OCI-LY7 (cell line): Measurements from ENCODE around the gene COL9A1. TPM values are rescaled to one million over a fixed set of nuclear protein-coding genes. Genes with fewer than 3 reads are reported as not detected.

Source experiments
- BruUV-seq: library from RNA; stranded (reverse); fragments of 400-500 nt; replicated peaks from 2 replicates; lab custom pipeline; 2021; lab: Mats Ljungman, UMichigan
- CTCF ChIA-PET: fragments of 300-600 bp; sonication (Branson Sonifier 250); formaldehyde crosslinking; loops from one replicate; lab custom pipeline; 2022; ENCODE audit warnings: antibody characterized with exemption; ENCODE audit not compliant: unreplicated experiment; lab: Charles Lee
- POLR2A ChIA-PET: fragments of 300-600 bp; sonication (Branson Sonifier 250); formaldehyde crosslinking; loops from one replicate; lab custom pipeline; 2022; ENCODE audit warnings: antibody characterized with exemption; lab: Charles Lee
- DNase-seq: peaks from one replicate; pipeline ENCODE4 v3.0.0-alpha.2; 2015; ENCODE audit warnings: low spot score
- H2AFZ ChIP-seq: fragments of 200-600 bp; sonication (generic), shearing (Covaris generic); 2 replicates; pipeline ENCODE4 v1.6.1; 2014; ENCODE audit warnings: mild to moderate bottlenecking, antibody characterized with exemption, low read length, moderate library complexity
- H3K27ac ChIP-seq: fragments of 200-600 bp; sonication (generic); 2 replicates; pipeline ENCODE4 v1.5.1; 2014; ENCODE audit warnings: mixed run types, low read depth, mild to moderate bottlenecking, moderate library complexity, low read length, inconsistent platforms; ENCODE audit not compliant: poor library complexity, severe bottlenecking
- H3K36me3 ChIP-seq: fragments of 200-600 bp; sonication (generic); 2 replicates; pipeline ENCODE4 v1.6.1; 2014; ENCODE audit warnings: mild to moderate bottlenecking, antibody characterized with exemption, low read length, moderate library complexity, mixed read lengths; ENCODE audit not compliant: insufficient read depth
- H3K4me1 ChIP-seq: fragments of 200-600 bp; sonication (generic); 2 replicates; pipeline ENCODE4 v1.5.1; 2014; ENCODE audit warnings: mild to moderate bottlenecking, low read length; ENCODE audit not compliant: insufficient read depth, poor library complexity, severe bottlenecking
- H3K4me2 ChIP-seq: fragments of 200-600 bp; sonication (generic); 2 replicates; pipeline ENCODE4 v1.6.1; 2014; ENCODE audit warnings: mild to moderate bottlenecking, low read length
- H3K4me3 ChIP-seq: fragments of 200-600 bp; sonication (generic); 2 replicates; pipeline ENCODE4 v1.5.1; 2014; ENCODE audit warnings: mild to moderate bottlenecking, low read depth, low read length; ENCODE audit not compliant: poor library complexity, severe bottlenecking
- H3K79me2 ChIP-seq: fragments of 200-600 bp; sonication (generic); 2 replicates; pipeline ENCODE4 v1.6.1; 2016; ENCODE audit warnings: low read depth, mild to moderate bottlenecking, low read length, moderate library complexity, mixed read lengths; ENCODE audit not compliant: insufficient read depth
- H3K9me2 ChIP-seq: fragments of 200-600 bp; sonication (generic); 2 replicates; pipeline ENCODE4 v1.6.1; 2016; ENCODE audit warnings: mild to moderate bottlenecking, low read length, mixed read lengths; ENCODE audit not compliant: insufficient read depth
- H3K9me3 ChIP-seq: fragments of 200-600 bp; sonication (generic); 2 replicates; pipeline ENCODE4 v1.6.1; 2014; ENCODE audit warnings: mild to moderate bottlenecking, mixed run types, low read length, mixed read lengths
- H4K20me1 ChIP-seq: fragments of 200-600 bp; sonication (generic); 2 replicates; pipeline ENCODE4 v1.6.1; 2014; ENCODE audit warnings: mild to moderate bottlenecking, antibody characterized with exemption, low read length, moderate library complexity, mixed read lengths; ENCODE audit not compliant: insufficient read depth
- CTCF ChIP-seq: fragments of 200-600 bp; sonication (generic); conservative IDR thresholded peaks from 2 replicates; pipeline ENCODE4 v1.5.1; 2014; ENCODE audit warnings: mild to moderate bottlenecking, antibody characterized with exemption, low read length, moderate library complexity, mixed read lengths
- EZH2phosphoT487 ChIP-seq: fragments of 200-600 bp; sonication (generic); IDR thresholded peaks from 2 replicates; pipeline ENCODE4 v1.6.1; 2018; ENCODE audit warnings: low read depth, borderline replicate concordance, mild to moderate bottlenecking, mixed run types, antibody characterized with exemption, low read length, moderate library complexity, mixed read lengths
- intact Hi-C: fragments of 100-400 bp; cut with micrococcal nuclease; formaldehyde crosslinking; loops from one replicate; pipeline ENCODE4 v1.10.0; 2022; ENCODE audit not compliant: unreplicated experiment
- total RNA-seq, 2 experiments: library from RNA; depleted of rRNA in 1 of 2; stranded (reverse); fragments of >200 nt in 1 of 2; shearing (Covaris generic) in 1 of 2; gene quantifications; 2 replicates each; pipeline ENCODE4 v1.2.3, GENCODE V29; 2014 to 2022

Gene COL9A1
- total RNA-seq, 2 experiments from 2014 or later: not detected

- Histone ChIP-seq H2AFZ (no peak overlapping the region), H3K4me3 (no peak overlapping the region), H3K9me2 (no peaks in the 10 kb centered on the region), H3K9me3 (no peaks in the 10 kb centered on the region), H3K4me2 (no peak overlapping the region), H3K27ac (no peak overlapping the region), H3K79me2 (no peaks in the 10 kb centered on the region), H3K36me3 (no peaks in the 10 kb centered on the region), H3K4me1 (no peaks in the 10 kb centered on the region), H4K20me1 (no peaks in the 10 kb centered on the region)
- CTCF ChIA-PET: no interaction called here
- POLR2A ChIA-PET: interaction anchor here (0.7 to 1.6 kb wide), 2 partner anchors 14 to 345 kb away, joined by 3 to 7 read pairs; no protein-coding TSS in a partner anchor
- no TSS peak for BruUV-seq
- TF ChIP-seq EZH2phosphoT487: no peak
- intact Hi-C loops: no loop called here
- no peak for DNase-seq
Observed at GRCh38 chr6:70216767-70217166, 86.1 kb downstream of the COL9A1 start.

- no peaks in the 10 kb centered on the region for H3K9me2 ChIP-seq
- H2AFZ ChIP-seq: no peak overlapping the region
- no peak overlapping the region for H3K27ac ChIP-seq
- ChIA-PET POLR2A (interaction anchor here (0.5 to 1.6 kb wide), 5 partner anchors 8 to 812 kb away, joined by 3 to 7 read pairs (median 4); no protein-coding TSS in a partner anchor), CTCF (no interaction called here)
- DNase-seq: no peak
- no peaks in the 10 kb centered on the region for H3K4me1 ChIP-seq
- H3K36me3 ChIP-seq: no peaks in the 10 kb centered on the region
- TF ChIP-seq CTCF (no peak), EZH2phosphoT487 (no peak)
- H3K79me2 ChIP-seq: no peaks in the 10 kb centered on the region
- no peak overlapping the region for H3K4me3 ChIP-seq
- no peak overlapping the region for H3K4me2 ChIP-seq
- intact Hi-C loops: no loop called here
- no peaks in the 10 kb centered on the region for H3K9me3 ChIP-seq
- H4K20me1 ChIP-seq: no peaks in the 10 kb centered on the region
- no TSS peak for BruUV-seq
Observed at GRCh38 chr6:70215460-70216108, 87.3 kb downstream of the COL9A1 start.

GRCh38 chr6:70210462-70210861 is 92.4 kb downstream of the COL9A1 start:
- Histone ChIP-seq H3K4me1 (no peaks in the 10 kb centered on the region), H3K27ac (no peak overlapping the region), H3K36me3 (no peaks in the 10 kb centered on the region), H3K4me2 (no peak overlapping the region), H4K20me1 (no peaks in the 10 kb centered on the region), H3K9me3 (no peaks in the 10 kb centered on the region), H3K4me3 (no peak overlapping the region), H3K79me2 (no peaks in the 10 kb centered on the region), H3K9me2 (no peaks in the 10 kb centered on the region), H2AFZ (no peak overlapping the region)
- intact Hi-C loops: no loop called here
- TF ChIP-seq EZH2phosphoT487 (no peak), CTCF (peak; percentile 58)
- peak; percentile 8 for DNase-seq
- BruUV-seq: no TSS peak
- ChIA-PET CTCF (no interaction called here), POLR2A (no interaction called here)
